Renal cortical epithelial cell (primary cell): ENCODE data around the gene APCDD1L. TPM values are rescaled to one million over a fixed set of nuclear protein-coding genes. Genes with fewer than 3 reads are reported as not detected.

Source experiments
- DNase-seq: peaks from one replicate; pipeline ENCODE4 v3.0.0-alpha.2; 2011; ENCODE audit warnings: low read depth
- total RNA-seq: library from RNA; depleted of rRNA; stranded (reverse); fragments of >200 nt; gene quantifications from 2 replicates; pipeline ENCODE4 v1.2.3, GENCODE V29; 2014

Gene APCDD1L
- total RNA-seq, 1 donor from 2014 or later = 13.7 TPM

GRCh38 chr20:58467572-58468527, 47.3 kb downstream of the APCDD1L start:
- no peak for DNase-seq

GRCh38 chr20:58466729-58467571, 48.2 kb downstream of the APCDD1L start:
- DNase-seq = no peak

- no peak for DNase-seq
Measured at GRCh38 chr20:58466095-58466708, 49.0 kb downstream of the APCDD1L start.

- DNase-seq = no peak
Measured at GRCh38 chr20:58464838-58465237, 50.4 kb downstream of the APCDD1L start.

GRCh38 chr20:58463256-58463655, 51.9 kb downstream of the APCDD1L start:
- no peak for DNase-seq

GRCh38 chr20:58461899-58462298, 53.3 kb downstream of the APCDD1L start:
- no peak for DNase-seq

- no peak for DNase-seq
Measured at GRCh38 chr20:58461104-58461503, 54.1 kb downstream of the APCDD1L start.

- DNase-seq = no peak
Measured at GRCh38 chr20:58459058-58459750, 56.0 kb downstream of the APCDD1L start.

- DNase-seq = no peak
Measured at GRCh38 chr20:58458342-58459057, 56.7 kb downstream of the APCDD1L start.

GRCh38 chr20:58457083-58457695, 58.0 kb downstream of the APCDD1L start:
- no peak for DNase-seq

- no peak for DNase-seq
Measured at GRCh38 chr20:58454460-58454859, 60.7 kb downstream of the APCDD1L start.

GRCh38 chr20:58453391-58453790, 61.8 kb downstream of the APCDD1L start:
- no peak for DNase-seq

- no peak for DNase-seq
Measured at GRCh38 chr20:58452667-58453255, 62.4 kb downstream of the APCDD1L start.

GRCh38 chr20:58450254-58450653, 64.9 kb downstream of the APCDD1L start:
- no peak for DNase-seq

- no peak for DNase-seq
Measured at GRCh38 chr20:58449681-58450221, 65.4 kb downstream of the APCDD1L start.

GRCh38 chr20:58448958-58449357, 66.2 kb downstream of the APCDD1L start:
- DNase-seq = no peak

GRCh38 chr20:58447511-58448391, 67.4 kb downstream of the APCDD1L start:
- peak; percentile 51 for DNase-seq

GRCh38 chr20:58446960-58447265, 68.3 kb downstream of the APCDD1L start:
- no peak for DNase-seq
